GM04503 (cell line): ENCODE measurements around the gene RAE1.

Experiments
- DNase-seq: peaks from one replicate; pipeline ENCODE4 v3.0.0-alpha.2; 2012; ENCODE audit warnings: low read depth

Gene RAE1

GRCh38 chr20:57388953-57389694 lies 38.1 kb downstream of the RAE1 start:
- DNase-seq: no peak

GRCh38 chr20:57389695-57390603 lies 38.9 kb downstream of the RAE1 start:
- DNase-seq: no peak

DNA sequence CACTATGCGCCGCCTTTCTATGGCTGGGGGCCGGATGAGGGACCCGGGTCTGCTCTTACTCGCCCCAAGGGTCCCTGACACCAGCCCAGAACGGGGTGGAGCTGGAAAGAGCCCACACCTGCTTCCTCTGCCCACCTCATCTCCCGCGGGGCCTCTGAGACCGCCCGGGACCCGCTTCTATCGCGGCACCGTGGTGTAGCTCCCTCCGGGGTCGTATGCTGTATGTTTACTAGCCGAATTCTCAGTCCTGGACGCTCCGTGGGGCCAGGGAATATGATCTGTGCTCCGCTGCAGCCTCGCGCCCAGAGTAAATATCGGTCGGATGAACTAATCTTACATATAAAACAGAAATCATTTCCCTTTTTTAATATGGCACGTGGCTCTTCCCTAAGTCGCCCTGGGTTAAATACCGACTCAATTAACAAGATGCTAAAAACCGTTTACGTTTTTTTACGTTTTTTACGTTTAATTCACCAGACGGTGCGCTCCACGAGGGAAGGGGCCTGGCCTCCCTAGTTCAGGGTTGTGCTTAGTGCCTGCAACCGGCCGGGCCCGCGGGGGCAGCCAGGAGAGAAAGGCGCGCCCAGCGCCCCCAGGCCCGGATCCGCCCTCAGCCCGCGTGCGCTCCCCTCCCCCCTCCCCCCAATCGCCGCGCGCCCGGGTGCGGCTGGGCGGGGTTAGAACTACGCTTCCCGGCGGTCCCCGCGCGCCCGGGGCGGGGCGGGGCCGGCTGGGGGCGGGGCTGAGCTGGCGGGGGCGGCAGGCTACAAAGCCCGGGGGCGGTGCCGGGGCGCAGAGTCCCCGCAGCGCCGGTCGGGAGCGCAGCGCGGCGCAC lies 39.8 kb downstream of the RAE1 start, which contains the start of gene RBM38:
Gene RBM38 (plus strand): TSS at position 793 of the 835 bp plus-strand sequence. CDS start 186 bp downstream, outside the sequence.
- no peak for DNase-seq

DNA sequence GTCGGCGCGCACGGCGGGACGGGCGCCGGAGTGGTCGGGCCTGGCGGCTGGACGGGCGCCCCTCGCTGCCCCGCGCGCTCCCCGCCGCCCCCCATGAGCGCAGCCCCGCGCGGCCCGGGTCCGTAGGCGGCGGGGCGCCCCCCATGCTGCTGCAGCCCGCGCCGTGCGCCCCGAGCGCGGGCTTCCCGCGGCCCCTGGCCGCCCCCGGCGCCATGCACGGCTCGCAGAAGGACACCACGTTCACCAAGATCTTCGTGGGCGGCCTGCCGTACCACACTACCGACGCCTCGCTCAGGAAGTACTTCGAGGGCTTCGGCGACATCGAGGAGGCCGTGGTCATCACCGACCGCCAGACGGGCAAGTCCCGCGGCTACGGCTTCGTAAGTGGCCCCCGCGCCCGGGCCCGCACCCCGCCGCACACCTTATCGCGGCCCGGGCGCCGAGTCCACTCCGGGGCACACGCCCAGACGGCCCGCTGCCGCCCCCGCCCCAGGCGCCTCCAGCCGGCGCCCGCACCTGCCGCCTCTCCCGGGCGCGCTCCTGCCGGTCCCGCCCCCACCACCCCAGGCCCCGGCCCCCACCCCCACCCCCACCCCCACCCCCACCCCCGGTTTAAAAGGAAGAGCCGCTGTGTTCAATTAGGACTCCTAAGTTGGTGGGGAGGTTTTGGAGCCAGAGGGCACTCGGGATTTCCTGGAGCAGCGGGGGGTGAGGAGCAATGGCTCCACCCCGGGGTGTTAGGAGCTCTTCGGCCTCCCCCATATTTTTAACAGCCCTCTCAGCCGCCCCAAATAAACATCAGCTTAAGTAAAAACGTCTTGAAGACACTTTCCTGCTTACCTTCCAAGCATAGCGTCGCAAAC lies 40.6 kb downstream of the RAE1 start:
- DNase-seq: no peak

GRCh38 chr20:57392512-57393271 lies 41.6 kb downstream of the RAE1 start:
- DNase-seq: no peak

GRCh38 chr20:57393321-57394120 lies 42.5 kb downstream of the RAE1 start:
- no peak for DNase-seq

GRCh38 chr20:57394121-57395082 lies 43.3 kb downstream of the RAE1 start:
- DNase-seq: no peak

DNA sequence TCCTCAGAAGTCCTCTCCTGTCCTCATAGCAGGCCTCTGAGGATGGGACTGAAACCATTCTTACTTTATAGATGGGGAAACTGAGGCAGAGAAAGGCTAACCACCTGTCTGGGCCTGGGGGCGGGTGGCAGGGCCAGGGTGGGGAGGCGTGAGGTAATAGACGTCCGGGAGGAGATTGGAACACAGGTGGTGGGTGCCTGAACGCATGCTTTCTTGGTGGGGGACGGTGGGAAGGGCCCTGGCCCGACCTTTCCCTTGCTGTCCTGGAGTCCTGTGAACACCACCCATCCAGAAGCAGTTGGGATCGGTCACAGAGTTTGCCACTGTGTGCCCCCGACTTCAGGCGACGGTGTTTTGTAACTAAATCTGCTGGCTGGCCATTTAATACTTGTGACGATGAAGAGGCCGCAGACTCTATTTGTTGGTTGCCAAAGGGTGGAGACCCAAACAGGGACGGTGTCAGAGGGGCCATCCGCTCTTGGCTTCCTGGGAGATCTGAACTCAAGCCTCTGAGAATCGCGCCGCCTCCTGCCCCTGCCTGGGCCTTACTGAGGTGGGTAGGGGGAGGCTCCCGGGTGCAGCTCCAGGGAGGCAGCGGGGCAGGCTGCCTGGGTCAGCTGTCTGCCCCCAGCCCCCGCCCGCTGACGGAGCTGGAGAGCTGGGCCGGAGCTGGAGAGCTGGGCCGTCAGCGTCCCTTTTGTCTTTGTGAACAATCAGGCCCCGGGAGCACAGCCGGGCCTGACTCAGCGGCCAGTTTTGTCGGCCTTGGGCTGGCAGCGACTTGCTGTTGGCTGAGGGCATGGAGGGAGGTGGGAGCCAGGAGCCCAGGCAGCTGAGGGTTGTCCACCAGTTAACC lies 44.3 kb downstream of the RAE1 start:
- DNase-seq: no peak

DNA sequence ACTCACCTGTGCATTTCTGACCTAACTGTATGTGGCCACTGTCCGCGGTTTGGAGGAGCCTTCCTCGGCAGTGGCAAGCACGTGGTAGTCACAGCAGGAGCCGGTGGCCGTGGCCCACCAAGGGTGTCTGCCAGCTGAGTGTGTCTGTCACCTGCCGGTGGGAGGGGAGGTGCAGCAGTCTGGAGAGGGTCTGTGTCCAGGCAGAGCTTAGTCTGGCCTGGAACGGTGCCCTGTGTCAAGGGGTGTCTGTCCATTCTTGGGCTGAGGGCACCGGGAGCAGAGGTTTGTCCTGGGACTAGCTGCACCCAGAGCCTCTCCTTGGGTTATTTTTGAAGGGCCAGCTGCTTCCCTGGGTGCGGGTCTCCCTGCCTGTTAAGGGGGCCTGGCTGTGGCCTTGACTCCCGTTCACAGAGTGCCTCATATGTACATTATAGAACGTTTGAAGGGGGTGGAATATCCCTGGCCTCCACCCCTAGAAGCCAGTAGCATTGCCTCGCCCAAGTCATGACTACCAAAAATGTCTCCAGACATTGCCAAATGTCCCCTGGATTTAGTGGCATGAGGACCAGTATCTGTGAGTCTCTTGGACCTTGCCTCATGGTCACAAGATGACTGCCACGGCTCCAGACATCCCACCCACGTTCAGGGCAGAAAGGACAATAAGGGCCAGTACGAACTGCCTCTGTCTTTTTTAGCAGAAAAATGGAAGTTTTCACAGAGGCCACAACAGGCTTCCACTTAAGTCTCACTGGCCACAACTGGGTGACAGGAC lies 45.3 kb downstream of the RAE1 start:
- DNase-seq: no peak

GRCh38 chr20:57396984-57397692 lies 46.1 kb downstream of the RAE1 start:
- no peak for DNase-seq

DNA sequence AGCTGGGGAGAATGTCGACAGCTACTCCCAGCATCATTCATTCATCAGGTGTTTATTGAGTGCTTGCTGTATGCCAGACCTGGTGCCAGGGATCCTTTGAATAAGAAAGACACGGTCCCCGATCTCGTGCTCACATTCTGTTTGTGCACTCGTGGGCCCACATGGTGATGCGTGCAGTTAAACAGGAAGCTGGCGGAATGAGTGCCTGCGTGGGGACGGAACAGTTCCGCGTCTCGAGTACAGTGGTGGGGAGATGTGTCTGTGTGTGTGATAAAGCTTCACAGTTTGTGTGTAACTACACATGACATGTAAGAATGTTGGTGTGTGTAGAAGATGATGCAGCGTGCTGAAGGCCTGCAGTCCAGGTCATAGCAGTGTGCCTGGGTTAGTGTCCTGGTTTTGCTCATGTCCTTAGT lies 46.6 kb downstream of the RAE1 start:
- no peak for DNase-seq

DNA sequence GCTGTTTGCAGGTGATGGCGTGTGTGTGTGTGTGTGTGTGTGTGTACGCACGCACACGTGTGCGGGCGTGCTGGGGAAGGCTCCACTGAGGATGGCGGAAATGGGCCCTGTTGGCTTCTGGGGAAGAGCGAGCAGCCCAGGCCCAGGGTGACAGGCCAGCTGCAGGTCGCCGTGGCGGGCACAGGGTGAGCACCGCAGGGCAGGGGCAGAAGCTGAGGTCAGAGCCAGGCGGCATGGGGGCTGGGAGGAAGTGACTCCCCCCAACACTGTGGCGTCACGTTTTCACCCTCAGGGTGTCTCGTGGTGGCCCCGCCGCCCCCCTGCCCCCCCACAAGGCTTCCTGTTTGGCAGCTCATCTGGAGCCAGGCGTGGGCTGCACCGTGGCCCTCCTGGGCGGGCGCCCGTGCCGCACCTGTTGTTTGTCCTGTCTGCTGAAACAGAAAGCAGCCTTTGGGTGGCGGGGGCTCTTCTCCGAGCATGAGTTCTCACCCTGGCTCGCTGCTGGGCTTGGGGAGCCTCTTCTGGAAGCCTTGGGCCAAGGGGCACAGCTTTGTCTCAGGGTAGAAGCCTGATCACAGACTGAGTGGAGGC lies 47.3 kb downstream of the RAE1 start:
- no peak for DNase-seq

DNA sequence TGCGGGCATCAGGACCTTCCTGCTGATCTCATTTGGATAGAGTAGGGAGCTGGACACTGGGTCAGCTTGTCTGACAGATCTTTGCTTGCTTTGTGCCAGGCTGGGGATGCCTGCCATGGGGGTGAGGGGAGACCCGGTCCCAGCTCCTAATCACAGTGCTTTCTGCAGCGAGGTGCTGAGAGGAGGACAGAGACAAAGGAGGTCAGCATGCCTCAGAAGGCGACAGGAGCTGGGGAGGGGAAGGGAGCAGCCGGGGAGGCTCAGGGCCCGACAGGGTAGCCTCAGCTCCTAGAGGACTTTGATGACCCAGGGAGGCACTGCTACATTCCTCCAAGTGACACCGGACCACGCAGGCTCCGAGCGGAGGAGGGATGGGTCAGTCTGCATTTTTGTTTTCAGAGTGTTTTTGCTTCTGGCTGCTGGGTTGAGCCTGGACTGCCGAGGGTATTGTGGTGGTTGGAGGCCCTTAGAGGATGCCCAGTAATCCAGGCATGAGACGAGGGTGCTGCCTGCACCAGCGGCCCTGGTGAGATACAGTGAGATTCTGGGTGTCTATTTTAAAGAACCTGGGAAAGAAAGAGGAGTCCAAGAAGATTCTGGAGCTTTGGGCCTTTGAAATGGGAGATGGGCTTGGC lies 48.0 kb downstream of the RAE1 start:
- DNase-seq: no peak

GRCh38 chr20:57399587-57400155 lies 48.6 kb downstream of the RAE1 start:
- DNase-seq: no peak

DNA sequence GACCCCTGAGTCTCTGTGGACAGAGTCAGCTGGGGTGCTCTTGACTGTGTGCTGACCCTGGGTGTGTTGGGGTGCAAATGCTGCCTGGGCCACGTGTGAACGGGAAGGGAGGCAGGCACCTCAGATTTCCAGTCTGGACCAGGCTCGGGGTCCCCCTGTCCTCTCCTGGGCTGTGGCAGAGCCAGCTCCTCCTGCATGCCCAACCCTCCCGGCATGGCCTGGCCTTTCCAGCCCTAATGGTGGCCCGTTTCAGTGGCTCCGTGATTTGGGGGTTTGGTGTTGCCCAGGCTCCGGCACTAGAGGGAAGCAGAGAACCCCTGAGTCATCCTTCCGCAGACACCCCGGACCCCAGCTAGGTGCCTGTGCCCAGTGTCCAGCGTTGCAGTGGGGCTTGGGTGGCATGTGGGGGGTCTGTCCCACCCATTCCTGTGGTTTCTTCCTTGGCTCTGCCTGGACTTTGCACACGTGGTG lies 49.2 kb downstream of the RAE1 start:
- no peak for DNase-seq
